HS-5 (cell line): ENCODE results near the gene FOXO3.

Source experiments
- DNase-seq: peaks from one replicate; pipeline ENCODE4 v3.0.0-alpha.2; 2012; ENCODE audit warnings: low read depth

The FOXO3 gene

GRCh38 chr6:108684771-108685329 lies 124.1 kb downstream of the FOXO3 start:
- DNase-seq = no peak

GRCh38 chr6:108685970-108686369 lies 125.3 kb downstream of the FOXO3 start:
- no peak for DNase-seq

- DNase-seq = no peak
Measured at GRCh38 chr6:108686896-108687295, 126.2 kb downstream of the FOXO3 start.

- no peak for DNase-seq
Measured at GRCh38 chr6:108687921-108688320, 127.2 kb downstream of the FOXO3 start.

GRCh38 chr6:108689272-108690161 lies 128.8 kb downstream of the FOXO3 start:
- peak; percentile 96 for DNase-seq

GRCh38 chr6:108690326-108691049 lies 129.8 kb downstream of the FOXO3 start:
- no peak for DNase-seq

- DNase-seq = no peak
Measured at GRCh38 chr6:108693430-108694154, 132.9 kb downstream of the FOXO3 start.

- DNase-seq = no peak
Measured at GRCh38 chr6:108694816-108695215, 134.1 kb downstream of the FOXO3 start.

GRCh38 chr6:108697561-108698161 lies 136.9 kb downstream of the FOXO3 start:
- DNase-seq = no peak

- DNase-seq = no peak
Measured at GRCh38 chr6:108698593-108699289, 138.0 kb downstream of the FOXO3 start.

- DNase-seq = no peak
Measured at GRCh38 chr6:108699290-108700041, 138.7 kb downstream of the FOXO3 start.

- DNase-seq = no peak
Measured at GRCh38 chr6:108702106-108702851, 141.6 kb downstream of the FOXO3 start.

GRCh38 chr6:108706649-108707048 lies 145.9 kb downstream of the FOXO3 start:
- no peak for DNase-seq

GRCh38 chr6:108707328-108707976 lies 146.7 kb downstream of the FOXO3 start:
- no peak for DNase-seq

- no peak for DNase-seq
Measured at GRCh38 chr6:108710030-108710429, 149.3 kb downstream of the FOXO3 start.

- DNase-seq = no peak
Measured at GRCh38 chr6:108710551-108710950, 149.8 kb downstream of the FOXO3 start.

GRCh38 chr6:108711071-108711470 lies 150.4 kb downstream of the FOXO3 start:
- no peak for DNase-seq

- no peak for DNase-seq
Measured at GRCh38 chr6:108711826-108712225, 151.1 kb downstream of the FOXO3 start.

- DNase-seq = no peak
Measured at GRCh38 chr6:108712946-108713345, 152.2 kb downstream of the FOXO3 start.
